Activated naive CD8-positive, alpha-beta T cell (primary cell): ENCODE measurements around the gene PAX8.
"Not testable (repeated sequence)": the region's sequence is repeated elsewhere in the genome, so short reads cannot be mapped to it uniquely, and the experiment has no call there.

Experiments
- H3K27ac Mint-ChIP-seq: one replicate; pipeline ENCODE4 v1.8.0; 2021; ENCODE audit warnings: mixed read lengths
- H3K27me3 Mint-ChIP-seq: one replicate; pipeline ENCODE4 v1.8.0; 2021; ENCODE audit warnings: mixed read lengths
- H3K36me3 Mint-ChIP-seq: one replicate; pipeline ENCODE4 v1.8.0; 2021; ENCODE audit warnings: mixed read lengths
- H3K4me1 Mint-ChIP-seq: one replicate; pipeline ENCODE4 v1.8.0; 2021; ENCODE audit warnings: low read depth, mixed read lengths
- H3K4me3 Mint-ChIP-seq: one replicate; pipeline ENCODE4 v1.8.0; 2021; ENCODE audit warnings: mild to moderate bottlenecking, mixed read lengths
- H3K9me3 Mint-ChIP-seq: one replicate; pipeline ENCODE4 v1.8.0; 2021; ENCODE audit warnings: low read depth, mixed read lengths

Gene PAX8

DNA sequence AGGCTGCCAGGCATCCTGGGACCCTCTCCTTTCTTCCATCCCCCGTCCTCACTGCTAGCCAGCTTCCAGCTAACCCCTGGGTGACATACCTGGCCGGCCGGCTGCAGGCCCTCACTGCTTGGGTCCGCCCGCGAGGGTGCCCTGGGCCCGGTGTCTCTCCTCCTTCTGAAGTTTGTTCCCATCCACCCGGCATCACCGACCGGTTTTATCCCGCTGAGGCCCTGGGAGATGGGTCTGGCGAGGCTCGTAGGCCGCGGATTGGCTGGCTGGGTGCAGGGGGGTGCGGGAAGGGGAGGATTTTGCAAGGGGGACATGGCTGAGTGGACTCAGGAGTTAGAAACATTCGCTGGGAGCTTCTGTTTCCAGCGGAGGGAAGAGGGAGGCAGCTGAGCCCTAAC lies at the start of gene PAX8:
Gene PAX8 (minus strand): TSS at position 180 of the 398 bp plus-strand sequence. CDS start 527 bp downstream, outside the sequence.
- Mint-ChIP-seq H3K36me3 (peaks cover 2% of the 10 kb centered on the region), H3K4me3 (no peak within 1 kb of the TSS), H3K27me3 (peaks cover 15% of the 10 kb centered on the region), H3K27ac (no peak within 1 kb of the TSS), H3K4me1 (peaks cover 22% of the 10 kb centered on the region), H3K9me3 (no peaks in the 10 kb centered on the region)

DNA sequence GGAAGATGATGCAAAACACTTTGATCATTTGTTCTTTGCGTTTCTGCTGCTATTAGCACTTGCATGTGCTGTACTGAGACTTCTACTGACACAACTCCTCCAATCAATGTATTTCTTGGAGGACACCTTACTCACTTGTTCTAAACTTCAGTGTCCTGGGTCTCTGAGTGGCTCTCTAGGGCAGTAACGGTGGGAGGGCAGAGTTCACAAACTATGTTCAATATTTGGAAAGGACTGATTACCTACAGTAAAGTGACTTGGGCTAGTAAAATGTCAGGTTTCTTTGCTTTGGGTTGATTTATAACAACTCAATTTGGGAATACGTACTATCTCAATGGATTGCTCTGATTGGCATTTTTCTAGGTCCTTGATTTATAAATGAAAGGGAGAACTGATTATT lies 49.3 kb upstream of the PAX8 start:
- no peak overlapping the region for H3K4me3 Mint-ChIP-seq
- no peak overlapping the region for H3K27ac Mint-ChIP-seq
- no peaks in the 10 kb centered on the region for H3K9me3 Mint-ChIP-seq
- H3K4me1 Mint-ChIP-seq: peaks cover 17% of the 10 kb centered on the region
- no peaks in the 10 kb centered on the region for H3K27me3 Mint-ChIP-seq
- H3K36me3 Mint-ChIP-seq: no peaks in the 10 kb centered on the region

DNA sequence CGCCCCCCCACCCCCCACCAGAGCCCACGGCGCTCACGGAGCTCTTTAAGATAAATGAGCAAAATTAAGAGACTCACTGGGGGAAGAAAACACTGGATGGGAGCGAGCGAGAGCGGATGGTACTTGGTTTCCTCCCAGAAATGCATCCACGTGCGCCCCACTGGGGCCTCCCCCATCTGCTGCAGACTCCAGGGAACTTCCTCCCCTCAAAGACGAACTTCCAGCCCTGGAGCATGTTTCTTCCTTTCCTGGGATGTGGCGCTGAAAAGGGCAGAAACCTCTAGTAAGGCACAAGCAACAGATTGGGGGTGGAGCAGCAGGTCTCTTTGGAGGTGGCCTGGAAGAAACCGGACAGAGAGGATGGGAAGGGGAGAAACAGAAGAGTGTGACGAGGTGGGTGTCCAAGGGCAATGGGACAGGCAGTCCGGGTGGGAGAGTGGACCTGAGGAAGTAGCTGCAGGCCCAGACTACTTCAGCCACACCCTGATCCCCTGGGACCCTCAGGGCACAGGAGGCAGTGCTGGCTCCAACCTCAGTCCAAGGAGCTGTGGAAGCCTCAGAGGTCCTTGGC lies 46.5 kb upstream of the PAX8 start:
- H3K4me3 Mint-ChIP-seq: peak overlapping the region; percentile 79
- H3K27ac Mint-ChIP-seq, H3K36me3 Mint-ChIP-seq, H3K27me3 Mint-ChIP-seq, H3K9me3 Mint-ChIP-seq: not testable (repeated sequence)
- H3K4me1 Mint-ChIP-seq: peaks cover 17% of the 10 kb centered on the region

DNA sequence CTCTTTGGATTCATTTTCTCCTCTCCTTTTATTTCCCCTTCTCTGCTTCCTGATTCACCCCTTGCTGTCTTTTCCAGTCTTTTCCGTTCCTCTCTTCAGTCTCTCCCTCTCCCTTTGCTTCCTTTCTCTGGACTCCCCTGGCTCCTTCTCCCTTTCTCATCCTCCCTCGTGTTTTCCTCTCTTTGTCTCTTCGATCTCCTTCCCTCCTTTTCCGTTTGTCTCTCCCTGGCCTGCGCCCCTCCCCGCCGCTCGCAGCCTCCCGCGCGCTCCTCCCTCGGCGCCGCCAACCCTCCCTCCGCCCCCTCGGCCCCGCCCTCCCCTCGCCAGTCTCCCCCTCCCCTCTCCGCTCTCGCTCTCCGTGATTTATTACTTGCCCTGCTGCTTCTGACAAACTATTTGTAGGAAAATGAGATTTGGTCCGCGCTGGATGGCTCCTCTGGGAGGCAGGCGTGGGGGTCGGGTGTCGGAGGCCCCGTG lies 46.0 kb upstream of the PAX8 start:
- Mint-ChIP-seq H3K4me3 (peak overlapping the region; percentile 76), H3K27ac (no peak overlapping the region), H3K4me1 (peaks cover 15% of the 10 kb centered on the region), H3K9me3 (no peaks in the 10 kb centered on the region), H3K36me3 (no peaks in the 10 kb centered on the region), H3K27me3 (no peaks in the 10 kb centered on the region)

DNA sequence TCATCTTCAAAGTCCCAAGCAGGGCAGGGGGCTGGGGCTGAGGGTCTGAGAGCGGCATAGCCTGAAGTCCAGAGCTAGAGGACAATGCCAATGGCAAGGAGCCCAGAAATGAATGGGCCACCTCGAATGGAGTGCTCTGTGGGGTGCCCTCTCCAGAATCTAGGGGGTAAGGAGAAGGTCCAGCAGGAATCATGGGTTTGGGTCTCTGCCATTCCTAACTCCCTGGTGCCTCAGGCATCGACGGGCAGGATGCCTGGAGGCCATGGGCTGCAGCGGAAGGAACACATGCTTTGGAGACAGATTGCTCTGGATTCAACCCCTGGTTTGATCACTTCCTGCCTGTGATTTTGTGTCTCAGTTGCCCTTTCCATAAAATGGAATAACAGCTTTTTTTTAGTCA lies 44.4 kb upstream of the PAX8 start:
- not testable (repeated sequence) for H3K9me3 Mint-ChIP-seq, H3K4me3 Mint-ChIP-seq, H3K27ac Mint-ChIP-seq, H3K36me3 Mint-ChIP-seq, H3K27me3 Mint-ChIP-seq
- peaks cover 10% of the 10 kb centered on the region for H3K4me1 Mint-ChIP-seq

DNA sequence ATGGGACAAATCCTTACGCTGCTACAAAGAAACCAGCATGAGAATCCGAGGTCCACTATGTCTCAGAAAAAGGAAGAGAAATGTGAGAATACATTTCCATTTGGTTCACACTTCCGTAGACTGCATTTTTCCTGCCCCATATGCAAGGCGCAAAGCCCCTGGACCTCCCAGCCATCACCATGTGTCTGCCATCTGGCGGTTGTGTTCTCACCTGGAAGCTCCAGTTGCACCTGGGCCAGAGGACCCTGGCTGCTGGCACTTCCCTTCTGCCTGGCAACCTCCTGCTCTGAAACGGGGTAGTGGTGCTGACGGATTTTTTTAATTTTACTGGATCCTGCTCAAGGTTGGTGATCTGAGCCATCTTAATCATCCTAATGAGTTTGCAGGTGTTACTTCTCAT lies 41.4 kb upstream of the PAX8 start:
- H3K36me3 Mint-ChIP-seq, H3K27ac Mint-ChIP-seq, H3K4me3 Mint-ChIP-seq, H3K4me1 Mint-ChIP-seq, H3K9me3 Mint-ChIP-seq, H3K27me3 Mint-ChIP-seq: not testable (repeated sequence)

DNA sequence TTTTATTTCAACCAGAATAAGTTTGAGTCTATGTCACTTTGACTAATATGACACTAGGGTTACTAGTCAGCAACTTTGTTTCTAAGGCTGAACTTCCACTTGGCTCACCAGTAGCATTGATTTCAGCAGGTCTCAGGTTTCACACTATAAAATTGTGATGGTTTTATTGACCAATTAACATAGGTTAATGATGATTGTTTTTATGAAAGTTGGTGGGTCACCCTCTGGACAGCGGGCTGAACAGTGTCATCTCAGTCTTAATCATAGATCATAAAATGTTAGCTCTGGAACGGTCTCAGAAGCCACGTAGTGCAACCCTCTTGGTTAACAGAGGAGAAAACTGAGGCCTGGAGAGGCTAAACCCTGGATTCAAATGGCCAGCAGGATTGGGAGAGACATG lies 40.2 kb upstream of the PAX8 start:
- not testable (repeated sequence) for H3K27ac Mint-ChIP-seq, H3K27me3 Mint-ChIP-seq, H3K4me3 Mint-ChIP-seq, H3K36me3 Mint-ChIP-seq, H3K4me1 Mint-ChIP-seq, H3K9me3 Mint-ChIP-seq

DNA sequence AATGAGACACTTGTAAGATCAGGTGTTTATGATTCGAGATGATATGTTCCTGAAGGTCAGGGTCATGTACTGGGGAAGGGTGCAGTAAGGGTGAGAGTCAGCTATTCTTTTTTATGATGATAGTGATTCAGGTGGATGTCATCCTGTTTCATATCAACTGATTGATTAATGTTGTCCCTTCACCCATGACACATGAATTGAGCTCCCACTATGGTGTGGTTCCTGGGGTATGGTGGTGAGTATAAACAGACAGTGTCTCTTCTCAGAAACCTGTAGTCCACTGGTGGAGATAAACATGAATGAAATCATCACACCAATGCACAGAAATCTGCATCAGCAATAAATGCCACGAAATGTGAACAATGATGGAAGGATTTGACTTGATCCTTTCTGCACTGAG lies 37.4 kb upstream of the PAX8 start:
- Mint-ChIP-seq H3K27ac (no peak overlapping the region), H3K27me3 (no peaks in the 10 kb centered on the region), H3K36me3 (no peaks in the 10 kb centered on the region), H3K4me3 (no peak overlapping the region), H3K4me1 (no peaks in the 10 kb centered on the region), H3K9me3 (no peaks in the 10 kb centered on the region)

DNA sequence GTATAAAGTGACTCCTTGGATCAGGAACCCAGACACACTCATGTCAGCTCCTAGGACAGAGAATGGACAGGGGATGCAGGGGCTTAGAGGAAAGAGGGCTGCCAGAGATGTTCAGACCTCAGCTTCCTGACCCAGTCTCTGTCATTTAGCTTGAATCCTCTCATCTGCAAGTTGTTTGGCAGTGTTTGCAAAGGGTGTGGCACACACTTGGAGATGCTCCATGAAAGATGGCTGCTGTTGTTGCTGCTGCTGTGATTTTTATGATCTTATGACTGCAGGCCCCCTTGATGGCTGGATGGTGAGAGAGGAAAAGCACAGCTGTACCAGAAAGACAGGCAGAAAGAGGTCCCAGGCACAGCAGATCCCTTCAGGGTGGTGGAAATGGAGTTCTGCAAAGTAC lies 35.9 kb upstream of the PAX8 start:
- not testable (repeated sequence) for H3K27me3 Mint-ChIP-seq, H3K4me1 Mint-ChIP-seq, H3K4me3 Mint-ChIP-seq, H3K9me3 Mint-ChIP-seq, H3K36me3 Mint-ChIP-seq, H3K27ac Mint-ChIP-seq

DNA sequence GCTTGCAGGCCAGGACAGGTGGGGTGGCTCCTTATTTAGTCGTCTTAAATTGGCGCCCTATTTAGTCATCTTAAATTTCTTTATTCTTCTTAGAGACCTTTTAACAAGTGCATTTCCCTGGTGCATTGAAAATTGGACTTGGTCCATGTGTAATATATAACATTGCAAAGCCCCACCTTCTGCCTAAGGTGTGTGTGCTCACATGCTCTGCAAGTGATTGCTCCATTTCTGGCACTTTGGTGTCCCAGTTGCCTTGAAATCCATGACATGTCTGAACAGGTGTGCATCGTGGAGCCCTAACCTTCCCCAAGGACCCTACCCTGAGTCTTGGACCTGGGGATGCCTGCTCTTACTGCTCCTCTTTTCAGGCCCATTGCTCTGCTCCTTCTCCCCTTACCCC lies 35.5 kb upstream of the PAX8 start:
- not testable (repeated sequence) for H3K36me3 Mint-ChIP-seq, H3K9me3 Mint-ChIP-seq, H3K27me3 Mint-ChIP-seq, H3K4me3 Mint-ChIP-seq, H3K27ac Mint-ChIP-seq, H3K4me1 Mint-ChIP-seq

DNA sequence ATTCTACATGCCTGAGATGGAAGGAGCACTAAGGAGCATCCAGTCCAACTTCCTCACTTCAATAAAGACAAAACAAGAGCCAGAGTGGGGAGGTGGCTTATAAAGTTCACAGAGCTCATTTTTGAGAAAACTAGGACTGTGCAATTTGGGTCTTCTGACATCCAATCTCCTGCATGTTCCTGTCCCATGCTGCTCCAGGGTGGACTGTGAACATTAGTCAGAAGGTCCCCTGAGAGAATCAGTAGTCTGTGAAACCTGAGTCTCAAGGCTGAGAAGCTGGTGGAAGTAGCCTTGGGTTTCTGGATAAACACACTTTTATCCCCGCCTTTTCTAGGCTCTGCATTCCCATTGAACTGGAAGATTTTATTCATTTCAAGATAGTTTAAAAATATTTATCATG lies 33.1 kb upstream of the PAX8 start:
- H3K4me3 Mint-ChIP-seq, H3K27me3 Mint-ChIP-seq, H3K36me3 Mint-ChIP-seq, H3K4me1 Mint-ChIP-seq, H3K27ac Mint-ChIP-seq, H3K9me3 Mint-ChIP-seq: not testable (repeated sequence)

DNA sequence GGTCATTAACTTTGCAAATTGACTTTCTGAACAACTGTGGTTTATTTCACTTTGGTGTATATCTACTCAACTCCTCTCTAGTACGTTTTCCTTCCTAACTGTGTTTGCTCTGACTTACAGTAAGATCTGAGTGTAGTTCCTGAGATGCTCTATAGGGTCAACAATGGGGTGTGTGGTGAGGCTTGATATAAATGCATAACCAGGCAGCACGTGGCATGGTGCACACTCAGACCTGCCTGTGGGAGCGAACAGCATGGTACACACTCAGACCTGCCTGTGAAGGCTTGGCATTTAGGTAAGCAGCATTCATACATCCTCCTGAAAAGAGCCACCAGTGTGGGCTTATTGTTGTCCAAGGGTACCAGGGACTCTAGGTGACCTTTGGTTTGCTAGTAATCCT lies 32.5 kb upstream of the PAX8 start:
- not testable (repeated sequence) for H3K4me3 Mint-ChIP-seq, H3K4me1 Mint-ChIP-seq, H3K9me3 Mint-ChIP-seq, H3K27me3 Mint-ChIP-seq, H3K36me3 Mint-ChIP-seq, H3K27ac Mint-ChIP-seq

DNA sequence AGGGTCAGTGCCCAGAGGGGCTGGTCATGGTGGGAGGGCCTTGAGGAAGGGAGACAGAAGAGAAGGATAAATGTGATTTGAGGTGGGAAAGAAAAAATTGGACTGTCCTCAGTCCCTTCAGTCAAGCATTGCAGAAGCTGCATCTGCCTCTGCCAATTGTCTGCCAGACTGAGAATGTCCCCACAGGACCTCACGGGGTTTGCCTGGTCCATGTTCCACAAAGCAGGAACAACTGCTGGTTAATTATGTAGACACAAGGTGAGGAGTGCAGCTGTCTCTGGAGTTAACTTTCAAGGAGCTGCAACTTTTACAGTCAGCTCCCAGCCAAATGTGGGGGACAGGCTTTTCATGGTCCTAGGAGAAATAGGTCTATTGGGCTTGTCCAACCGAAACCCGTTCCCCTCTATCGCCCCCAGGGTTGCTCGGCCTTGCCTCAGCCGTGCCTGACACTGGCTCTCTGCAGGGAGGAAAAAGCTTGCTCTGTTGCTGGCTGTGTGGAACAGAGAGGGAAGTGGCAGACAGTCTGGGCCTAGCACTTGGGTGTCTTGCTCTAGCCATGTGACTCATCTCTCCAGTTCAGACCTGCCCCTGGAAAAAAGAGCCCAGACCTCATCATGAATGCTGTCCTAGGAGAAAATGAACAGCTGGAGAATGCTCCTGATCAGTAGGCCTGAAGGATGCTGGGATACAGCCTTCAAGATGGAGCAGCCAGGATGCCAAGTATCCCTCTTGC lies 31.1 kb upstream of the PAX8 start:
- Mint-ChIP-seq H3K4me1 (no peaks in the 10 kb centered on the region), H3K9me3 (no peaks in the 10 kb centered on the region), H3K27ac (no peak overlapping the region), H3K27me3 (peaks cover 5% of the 10 kb centered on the region), H3K4me3 (no peak overlapping the region), H3K36me3 (no peaks in the 10 kb centered on the region)

DNA sequence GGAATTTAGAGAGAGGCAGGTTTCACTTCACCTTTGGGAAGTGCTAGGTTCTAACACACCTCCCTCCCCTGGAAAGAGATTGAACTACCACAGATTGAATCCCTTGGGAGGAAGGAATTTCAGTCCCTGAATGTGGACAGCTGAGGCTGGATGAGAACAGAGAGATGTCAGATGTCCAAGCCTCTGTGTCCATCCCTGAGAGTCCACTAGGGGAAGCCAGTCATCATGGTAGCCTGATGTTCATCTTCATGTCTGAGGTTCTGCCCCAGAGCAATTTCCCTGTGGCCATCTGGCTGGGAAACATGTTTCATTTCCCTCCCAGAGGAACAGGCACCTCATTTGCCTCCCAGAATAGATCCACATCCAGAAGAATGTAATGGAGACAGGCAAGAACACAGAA lies 30.1 kb upstream of the PAX8 start:
- H3K36me3 Mint-ChIP-seq, H3K27me3 Mint-ChIP-seq, H3K9me3 Mint-ChIP-seq, H3K4me1 Mint-ChIP-seq, H3K4me3 Mint-ChIP-seq, H3K27ac Mint-ChIP-seq: not testable (repeated sequence)

DNA sequence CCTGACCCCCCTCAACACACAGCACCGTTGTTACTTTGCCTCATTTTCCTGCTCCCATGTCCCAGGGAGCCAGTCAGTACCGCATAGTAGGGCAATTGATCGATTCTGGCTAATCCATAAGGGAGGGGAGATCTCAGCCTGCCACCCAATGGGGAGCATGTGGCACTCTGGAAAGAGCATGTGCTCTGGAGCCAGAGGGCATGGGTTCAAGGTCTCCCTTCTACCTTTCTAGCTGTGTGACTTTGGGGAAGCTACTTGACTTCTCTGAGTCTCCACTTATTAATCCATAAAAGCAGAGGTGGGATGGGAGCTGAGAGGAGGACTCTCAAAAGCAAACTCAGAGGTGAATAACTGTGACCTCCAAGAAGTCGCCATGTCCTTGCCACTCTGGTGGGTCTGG lies 27.5 kb upstream of the PAX8 start:
- H3K27ac Mint-ChIP-seq, H3K36me3 Mint-ChIP-seq, H3K27me3 Mint-ChIP-seq, H3K9me3 Mint-ChIP-seq, H3K4me3 Mint-ChIP-seq, H3K4me1 Mint-ChIP-seq: not testable (repeated sequence)

DNA sequence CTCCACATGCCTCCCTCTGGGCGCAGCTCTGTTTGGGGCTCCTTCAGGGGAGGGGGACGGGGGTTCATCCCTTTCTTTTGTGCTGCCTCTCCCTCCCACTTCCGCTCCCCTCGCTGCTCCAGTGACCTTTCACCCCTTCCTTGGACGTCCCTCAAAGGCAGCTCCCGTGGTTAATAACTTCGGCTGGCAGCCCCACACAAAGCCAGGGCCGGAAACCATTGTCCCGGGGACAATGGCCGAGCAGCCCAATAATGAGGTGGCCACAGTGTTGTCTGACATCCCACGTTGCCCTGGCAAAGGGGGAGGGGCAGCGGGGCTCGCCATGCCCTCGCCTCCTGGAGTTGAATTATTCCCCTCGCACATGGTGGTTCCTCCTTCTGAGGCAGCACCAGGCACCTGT lies 27.0 kb upstream of the PAX8 start:
- not testable (repeated sequence) for H3K27me3 Mint-ChIP-seq, H3K4me1 Mint-ChIP-seq, H3K36me3 Mint-ChIP-seq, H3K4me3 Mint-ChIP-seq, H3K9me3 Mint-ChIP-seq, H3K27ac Mint-ChIP-seq
